Heart left ventricle (tissue), 16 donors: ENCODE results near the gene LYST. TPM values are rescaled to one million over a fixed set of nuclear protein-coding genes. Genes with fewer than 3 reads are reported as not detected.

ENCODE experiments used
- ATAC-seq, 4 donors: fragments of 200-7000 bp; cut with Tn5 transposase; one replicate each; pipeline ENCODE4 v1.9.1; 2020 to 2022; ENCODE audit warnings: moderate library complexity in 4 of 4, mild to moderate bottlenecking in 3 of 4, moderate number of reproducible peaks in 1 of 4
- DNase-seq, 5 donors: peaks; one replicate each; pipeline ENCODE4 v3.0.0-alpha.2; 2020
- H3K27ac ChIP-seq, 12 donors: fragments of 200-600 bp; sonication (generic) in 4 of 12; one replicate each; pipeline versions ENCODE4 v1.5.0 to v1.8.0; 2016 to 2022; ENCODE audit warnings: mild to moderate bottlenecking in 2 of 12
- H3K27me3 ChIP-seq, 9 donors: fragments of 200-600 bp; sonication (generic) in 2 of 9; one replicate each; pipeline versions ENCODE4 v1.5.1 to v1.8.0; 2016 to 2022; ENCODE audit warnings: mild to moderate bottlenecking in 3 of 9
- H3K36me3 ChIP-seq, 9 donors: fragments of 200-600 bp; sonication (generic) in 2 of 9; one replicate each; pipeline versions ENCODE4 v1.5.0 to v1.8.0; 2018 to 2022; ENCODE audit warnings: mild to moderate bottlenecking in 2 of 9
- H3K4me1 ChIP-seq, 12 donors: fragments of 200-600 bp; sonication (generic) in 4 of 12; one replicate each; pipeline versions ENCODE4 v1.5.0 to v1.8.0; 2016 to 2022; ENCODE audit warnings: mild to moderate bottlenecking in 3 of 12
- H3K4me3 ChIP-seq, 12 donors: fragments of 200-600 bp; sonication (generic) in 4 of 12; one replicate each; pipeline versions ENCODE4 v1.5.0 to v1.8.0; 2017 to 2022; ENCODE audit warnings: mild to moderate bottlenecking in 9 of 12, moderate library complexity in 4 of 12
- H3K9me3 ChIP-seq, 12 donors: fragments of 200-600 bp; sonication (generic) in 4 of 12; one replicate each; pipeline versions ENCODE4 v1.5.0 to v1.8.0; 2016 to 2022; ENCODE audit warnings: mild to moderate bottlenecking in 1 of 12
- POLR2A ChIP-seq, 2 donors: fragments of 450-650 bp; IDR thresholded peaks; one replicate each; pipeline ENCODE4 v1.6.1; 2017; ENCODE audit warnings: antibody characterized with exemption in 2 of 2, mild to moderate bottlenecking in 2 of 2, moderate library complexity in 2 of 2
- WGBS, 4 donors: extraction: QIAGEN DNeasy Blood & Tissue Kit in 2 of 4; methylation state at CpG; one replicate each; pipeline versions ENCODE4 v1.1.5 to v1.1.7; 2013 to 2018; 5-methylcytosine and 5-hydroxymethylcytosine counted together
- intact Hi-C, 10 donors: fragments of 100-400 bp; cut with DNase I; formaldehyde crosslinking; loops; one replicate each; pipeline versions ENCODE4 v1.11.1 to v1.14.2; 2022
- polyA plus RNA-seq, 2 donors: library from polyadenylated mRNA; stranded (reverse); fragments of 200-250 nt; gene quantifications; one replicate each; pipeline ENCODE4 v1.2.3, GENCODE V29; 2013
- total RNA-seq, 9 donors: library from RNA; depleted of rRNA in 2 of 9; stranded (reverse); fragments of >200 nt in 2 of 9; fragmentation: NEBNext Ultra II Directional in 3 of 9; extraction: Animal tissue kit (Norgen Biotek cat#: 25700) in 3 of 9; gene quantifications; one replicate each; pipeline versions ENCODE4 v1.1.0 to v1.2.4, GENCODE V29; 2016 to 2023
- TF ChIP-seq, protein P1 (sequence below), 12 donors: fragments of 200-600 bp; sonication (generic) in 4 of 12; IDR thresholded peaks; one replicate each; pipeline versions ENCODE4 v1.5.0 to v1.8.0; 2018 to 2022; ENCODE audit warnings: antibody characterized with exemption in 12 of 12, mild to moderate bottlenecking in 5 of 12
- donor health status: ischemic (EF 13 %, LVEDD 7.1; RV severe dilation, severe dysfunction).
- donor health status: healthy with polysubstance abuse.
- donor health status: DM: no; HTN: yes; CAD: no.
- donor health status: DM: no; HTN: no; CAD: no.
- donor health status: ischemic (EF 25% LVEDD 6.9; RV normal size, moderate dysfunction).
- donor health status: ischemic (EF 25% LVEDD 5.7; RV mildly dilated, moderate dysfunction).
- donor health status: healthy.
- donor health status: DM: yes; HTN: yes; CAD: no.
- donor health status: ischemic (EF 35%, LVEDD 5.7; RV mildly dilated, moderate dysfunction).
- donor health status: nonischemic (EF 11% LVEDD 7.7; RV severe dilation, severe dysfunction).
- donor health status: DM: yes; HTN: yes; CAD: no.
- donor health status: PGD.
- donor health status: ischemic (EF 29% LVEDD 5.4; RV normal size, mild dysfunction).
- donor health status: nonischemic (EF 23%, LVEDD 6.1; RV moderate dilation, normal function).

LYST gene
- total and polyA plus RNA-seq, 11 donors, result 3.4 to 22.5 (median 11.2) TPM

- Histone ChIP-seq H3K36me3 (no peaks in the 10 kb centered on the region), H3K4me1 (peaks cover 0 to 75% (median 35%) of the 10 kb centered on the region in 12 donors), H3K27me3 (no peaks in the 10 kb centered on the region), H3K27ac (peak overlapping the region in 1 of 12 donors; percentile 5), H3K4me3 (no peak overlapping the region), H3K9me3 (peaks cover 0 to 14% (median 3%) of the 10 kb centered on the region in 12 donors)
- DNase-seq, result no peak
- peak; percentile 36 to 71 (median 70) for ATAC-seq
- intact Hi-C loops, result loop anchor here in 1 of 10 donors (10.0 kb wide), 1 partner anchor 329 kb away; no protein-coding TSS in a partner anchor
- TF ChIP-seq, protein P1, sequence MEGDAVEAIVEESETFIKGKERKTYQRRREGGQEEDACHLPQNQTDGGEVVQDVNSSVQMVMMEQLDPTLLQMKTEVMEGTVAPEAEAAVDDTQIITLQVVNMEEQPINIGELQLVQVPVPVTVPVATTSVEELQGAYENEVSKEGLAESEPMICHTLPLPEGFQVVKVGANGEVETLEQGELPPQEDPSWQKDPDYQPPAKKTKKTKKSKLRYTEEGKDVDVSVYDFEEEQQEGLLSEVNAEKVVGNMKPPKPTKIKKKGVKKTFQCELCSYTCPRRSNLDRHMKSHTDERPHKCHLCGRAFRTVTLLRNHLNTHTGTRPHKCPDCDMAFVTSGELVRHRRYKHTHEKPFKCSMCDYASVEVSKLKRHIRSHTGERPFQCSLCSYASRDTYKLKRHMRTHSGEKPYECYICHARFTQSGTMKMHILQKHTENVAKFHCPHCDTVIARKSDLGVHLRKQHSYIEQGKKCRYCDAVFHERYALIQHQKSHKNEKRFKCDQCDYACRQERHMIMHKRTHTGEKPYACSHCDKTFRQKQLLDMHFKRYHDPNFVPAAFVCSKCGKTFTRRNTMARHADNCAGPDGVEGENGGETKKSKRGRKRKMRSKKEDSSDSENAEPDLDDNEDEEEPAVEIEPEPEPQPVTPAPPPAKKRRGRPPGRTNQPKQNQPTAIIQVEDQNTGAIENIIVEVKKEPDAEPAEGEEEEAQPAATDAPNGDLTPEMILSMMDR (IDR thresholded peaks at IDR 0.05), result peak; percentile 22 to 71 (median 48)
- TF ChIP-seq POLR2A (IDR thresholded peaks at IDR 0.05), result no peak
- WGBS, 4 donors, result 35 to 48% (median 36%) methylated on average over 2 of the region's 2 CpGs
Observed at GRCh38 chr1:235843461-235843961, 23.2 kb downstream of the LYST start.

- H3K36me3 ChIP-seq, result no peaks in the 10 kb centered on the region
- TF ChIP-seq, protein P1 (IDR thresholded peaks at IDR 0.05), result no peak
- no peak for TF ChIP-seq POLR2A (IDR thresholded peaks at IDR 0.05)
- peak in 3 of 4 donors; percentile 31 to 41 (median 32) for ATAC-seq
- 68 to 80% (median 77%) methylated on average over 1 of the region's 1 CpG for WGBS, 4 donors
- peaks cover 0 to 72% (median 35%) of the 10 kb centered on the region in 12 donors for H3K4me1 ChIP-seq
- no peak for DNase-seq
- intact Hi-C loops, result loop anchor here in 1 of 10 donors (10.0 kb wide), 1 partner anchor 327 kb away; no protein-coding TSS in a partner anchor
- H3K4me3 ChIP-seq, result no peak overlapping the region
- H3K27me3 ChIP-seq, result no peaks in the 10 kb centered on the region
- H3K9me3 ChIP-seq, result peaks cover 0 to 8% (median under 1%) of the 10 kb centered on the region in 12 donors
- H3K27ac ChIP-seq, result peak overlapping the region in 4 of 12 donors; percentile 1 to 27 (median 10)
Observed at GRCh38 chr1:235841938-235842545, 24.7 kb downstream of the LYST start.

GRCh38 chr1:235838021-235838420, 28.7 kb downstream of the LYST start:
- Histone ChIP-seq H3K4me1 (peaks cover 0 to 59% (median 28%) of the 10 kb centered on the region in 12 donors), H3K9me3 (no peaks in the 10 kb centered on the region), H3K36me3 (peaks cover 0 to 4% (median 0%) of the 10 kb centered on the region in 9 donors), H3K27me3 (no peaks in the 10 kb centered on the region), H3K4me3 (no peak overlapping the region), H3K27ac (peak overlapping the region in 1 of 12 donors; percentile 38)
- intact Hi-C loops, result loop anchor here in 1 of 10 donors (10.0 kb wide), 1 partner anchor 53 kb away; no protein-coding TSS in a partner anchor
- no peak for DNase-seq
- TF ChIP-seq POLR2A (IDR thresholded peaks at IDR 0.05), result no peak
- WGBS, 4 donors, result 71 to 86% (median 80%) methylated on average over 1 of the region's 1 CpG
- no peak for ATAC-seq

DNA sequence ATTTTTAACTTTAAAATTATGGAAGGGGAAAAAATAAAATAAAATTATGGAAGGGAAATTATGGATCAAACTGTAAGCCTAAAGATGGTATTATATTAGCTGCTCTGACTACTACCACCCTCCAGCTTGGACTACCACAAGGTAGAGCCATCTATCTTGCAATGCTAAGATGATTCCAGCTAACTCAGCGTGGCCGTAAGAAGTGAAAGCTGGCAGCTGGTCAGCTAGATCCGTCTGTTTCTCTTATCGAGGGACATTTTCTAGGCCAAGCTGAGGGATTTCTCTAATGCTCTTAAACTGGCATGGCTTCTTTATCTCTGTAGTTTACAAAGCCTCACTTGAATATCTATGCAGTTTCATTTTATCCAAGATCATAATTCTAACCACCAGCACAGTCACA, 31.5 kb downstream of the LYST start:
- intact Hi-C loops, result loop anchor here in 1 of 10 donors (10.0 kb wide), 1 partner anchor 50 kb away; no protein-coding TSS in a partner anchor
- Histone ChIP-seq H3K9me3 (no peaks in the 10 kb centered on the region), H3K36me3 (peaks cover 0 to 7% (median under 1%) of the 10 kb centered on the region in 9 donors), H3K27me3 (no peaks in the 10 kb centered on the region), H3K4me3 (peak overlapping the region in 8 of 12 donors; percentile 6 to 43 (median 22)), H3K4me1 (peaks cover 0 to 47% (median 12%) of the 10 kb centered on the region in 12 donors), H3K27ac (peak overlapping the region in 3 of 12 donors; percentile 31 to 56 (median 47))
- DNase-seq (peak in 3 of 5 donors; percentile 34 to 49 (median 34)), ATAC-seq (peak in 3 of 4 donors; percentile 70 to 74 (median 71))
- 2 to 13% (median 6%) methylated on average over 4 of the region's 4 CpGs for WGBS, 4 donors
- TF ChIP-seq, protein P1 (IDR thresholded peaks at IDR 0.05), result peak in 5 of 12 donors; percentile 8 to 36 (median 14)
- no peak for TF ChIP-seq POLR2A (IDR thresholded peaks at IDR 0.05)
